ENCODE data around the gene CPT1B.
A peak's percentile ranks its signal among the peaks of the same experiment; 100 is the strongest.

CPT1B gene

DNA sequence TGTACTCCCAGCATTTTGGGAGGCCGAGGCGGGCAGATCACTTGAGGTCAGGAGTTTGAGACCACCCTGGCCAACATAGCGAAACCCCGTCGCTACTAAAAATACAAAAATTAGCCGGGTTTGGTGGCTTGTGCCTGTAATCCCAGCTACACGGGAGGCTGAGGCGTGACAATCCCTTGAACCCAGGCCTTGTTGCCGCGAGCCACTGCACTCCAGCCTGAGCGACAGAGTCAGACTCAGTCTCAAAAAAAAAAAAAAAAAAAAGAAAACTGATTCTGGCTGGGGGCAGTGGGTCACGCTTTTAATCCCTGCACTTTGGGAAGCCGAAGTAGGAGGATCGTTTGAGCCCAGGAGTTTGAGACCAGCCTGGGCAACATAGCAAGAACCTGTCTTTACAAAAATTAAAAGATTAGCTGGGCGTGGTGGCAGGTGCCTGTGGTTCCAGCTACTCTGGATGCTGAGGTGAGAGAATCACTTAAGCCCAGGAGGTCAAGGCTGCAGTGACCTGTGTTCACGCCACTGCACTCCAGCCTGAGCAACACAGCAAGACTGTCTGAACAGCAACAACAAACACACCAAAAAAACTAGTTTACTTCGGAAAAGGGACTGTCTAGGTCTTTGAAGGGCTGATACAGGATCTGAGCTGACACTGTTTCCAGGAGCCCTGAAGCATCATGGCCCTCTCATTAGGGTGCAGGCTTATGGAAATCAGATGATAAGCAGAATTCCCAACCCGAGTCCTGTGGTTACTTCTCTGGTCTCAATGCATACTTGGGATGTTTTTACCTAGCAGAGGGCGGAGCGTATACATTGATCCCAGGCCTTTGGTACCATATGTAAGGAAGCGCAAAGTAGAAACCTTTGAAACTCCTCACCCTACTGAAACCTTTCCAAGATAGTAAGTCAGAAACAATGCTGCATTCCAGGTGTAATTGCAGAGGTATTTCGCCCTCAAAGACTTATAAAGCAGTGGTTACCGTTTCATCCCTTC, 6.2 kb upstream of the CPT1B start:
- DNase-seq: no peak

GRCh38 chr22:50583294-50583861, 5.2 kb upstream of the CPT1B start:
- DNase-seq: peak; percentile 40

- peak; percentile 95 for DNase-seq
Observed at GRCh38 chr22:50582493-50583293, 4.5 kb upstream of the CPT1B start, which contains the start of gene CHKB. CHKB (minus strand) TSS chr22:50582849; CDS start chr22:50582781, 68 bp downstream.

DNA sequence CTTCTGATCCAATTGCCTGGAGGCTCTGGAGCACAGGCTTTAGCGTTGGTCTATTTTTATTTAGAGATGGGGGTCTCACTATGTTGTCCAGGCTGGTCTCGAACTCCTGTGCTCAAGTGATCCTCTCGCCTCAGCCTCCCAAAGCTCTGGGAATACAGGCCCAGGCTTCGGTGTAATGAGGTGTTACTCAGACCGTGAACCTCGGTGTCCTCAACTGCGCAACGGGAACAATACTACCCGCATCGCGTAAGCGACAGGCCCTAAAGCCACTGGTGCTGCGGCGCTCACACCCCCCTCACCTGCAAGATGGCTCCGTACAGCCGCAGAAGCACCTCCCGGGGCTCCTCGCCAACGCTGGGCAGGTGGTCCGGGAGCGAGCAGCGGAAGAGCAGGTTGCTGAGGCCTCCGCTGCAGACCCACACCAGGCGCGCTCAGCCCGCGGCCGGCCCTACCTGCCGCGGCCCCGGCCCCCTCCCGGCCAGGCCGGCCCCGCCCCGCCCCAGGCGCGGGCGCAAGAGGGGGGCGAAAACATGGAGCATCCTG, 3.8 kb upstream of the CPT1B start:
- no peak for DNase-seq

GRCh38 chr22:50581031-50581949, 3.1 kb upstream of the CPT1B start:
- no peak for DNase-seq

DNA sequence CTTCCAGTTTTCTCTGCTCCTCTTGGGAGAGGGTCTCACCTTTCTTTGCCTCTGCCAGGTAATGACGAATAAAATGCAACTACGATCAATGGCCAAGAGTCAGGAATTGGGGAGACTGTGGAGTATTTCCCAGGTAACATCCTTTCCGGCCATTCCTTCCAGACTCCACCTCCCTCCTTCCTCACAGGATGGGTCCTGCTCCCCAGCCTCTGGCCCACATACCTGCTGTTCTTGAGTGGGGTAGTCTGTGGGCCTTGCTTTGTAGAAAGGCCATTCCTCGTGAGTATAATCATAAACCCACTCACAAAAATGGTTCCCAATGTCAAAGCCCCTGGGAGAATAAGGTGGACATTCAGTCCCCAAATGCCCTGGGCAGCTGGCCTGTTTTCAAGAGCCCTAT, 1.5 kb upstream of the CPT1B start:
- DNase-seq: no peak

GRCh38 chr22:50578776-50579310, 616 bp upstream of the CPT1B start:
- no peak for DNase-seq

- no peak for DNase-seq
Observed at GRCh38 chr22:50577697-50577986, 585 bp downstream of the CPT1B start.

- DNase-seq: no peak
Observed at GRCh38 chr22:50576806-50577696, 1.2 kb downstream of the CPT1B start.

DNA sequence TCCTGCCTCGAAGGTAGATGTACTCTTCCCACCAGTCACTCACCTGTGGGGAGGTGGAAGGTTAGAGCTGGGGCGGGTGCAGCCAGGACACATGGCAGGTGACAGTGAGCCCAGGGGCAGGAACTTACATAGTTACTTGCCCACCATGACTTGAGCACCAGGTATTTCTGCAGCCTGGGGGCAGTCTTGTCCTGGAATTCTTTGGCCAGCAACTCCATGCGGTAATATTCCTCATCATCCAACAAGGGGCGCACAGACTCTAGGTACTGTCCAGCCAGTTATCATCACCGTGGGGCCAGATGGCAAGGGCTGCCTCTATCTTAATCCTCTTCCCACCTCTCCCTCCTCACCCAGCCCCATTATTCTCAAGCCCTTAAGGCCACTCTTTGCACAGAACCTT, 2.2 kb downstream of the CPT1B start:
- peak; percentile 34 for DNase-seq

DNA sequence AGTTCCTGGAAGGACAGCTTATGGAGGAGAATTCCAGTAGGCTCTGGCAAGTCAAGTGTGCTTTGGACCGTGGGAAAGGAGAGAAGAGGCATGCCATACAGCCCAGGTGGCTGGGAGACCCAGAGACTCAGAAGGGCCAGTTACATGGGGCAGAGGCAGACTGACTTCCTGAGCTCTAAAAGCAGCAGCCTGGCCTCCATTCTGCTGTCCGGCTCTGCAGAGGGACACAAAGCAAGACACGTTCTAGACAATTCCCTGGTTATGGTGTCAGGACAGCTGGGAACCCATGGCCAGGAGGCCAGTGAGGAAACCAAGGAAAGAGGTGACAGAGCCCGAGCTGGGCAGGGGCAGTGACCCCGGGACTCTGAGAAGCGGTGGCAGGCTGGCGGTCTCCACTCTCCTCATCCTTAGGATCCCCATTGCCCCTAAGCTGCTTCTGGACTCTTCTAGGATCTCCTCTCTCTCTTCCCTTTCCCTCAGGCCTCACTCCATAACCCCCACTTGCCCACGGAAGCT, 2.7 kb downstream of the CPT1B start:
- DNase-seq: no peak

GRCh38 chr22:50574383-50574755, 3.9 kb downstream of the CPT1B start:
- no peak for DNase-seq

GRCh38 chr22:50573491-50574382, 4.5 kb downstream of the CPT1B start:
- no peak for DNase-seq

DNA sequence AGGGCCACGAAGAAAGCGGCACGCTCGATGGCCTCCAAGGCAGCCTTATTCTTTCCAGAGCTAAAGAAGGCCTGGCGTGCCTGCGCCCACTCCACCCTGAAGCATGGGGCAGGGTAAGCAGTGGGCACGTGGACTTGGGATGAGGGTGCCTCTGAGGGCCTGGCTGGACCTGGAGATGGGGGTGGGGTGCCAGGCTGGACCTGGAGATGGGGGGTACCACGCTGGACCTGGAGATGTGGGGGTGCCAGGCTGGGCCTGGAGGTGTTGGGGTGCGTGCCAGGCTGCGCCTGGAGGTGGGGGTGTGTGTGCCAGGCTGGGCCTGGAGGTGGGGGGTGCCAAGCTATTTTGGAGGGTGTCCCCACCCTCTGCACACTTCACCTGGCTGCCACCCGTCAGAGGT, 5.3 kb downstream of the CPT1B start:
- no peak for DNase-seq

- DNase-seq: no peak
Observed at GRCh38 chr22:50571264-50572175, 6.7 kb downstream of the CPT1B start.

GRCh38 chr22:50570861-50571260, 7.4 kb downstream of the CPT1B start:
- no peak for DNase-seq

- no peak for DNase-seq
Observed at GRCh38 chr22:50569896-50570535, 8.2 kb downstream of the CPT1B start.

- no peak for DNase-seq
Observed at GRCh38 chr22:50569041-50569459, 9.2 kb downstream of the CPT1B start.
